ENCODE measurements around the gene AHI1.

- TF ChIP-seq SP1 (IDR thresholded peaks at IDR 0.05; ENCODE audit: low read depth, low read length) (no peak), CTCF (IDR thresholded peaks at IDR 0.05 in 2 of 3, conservative IDR thresholded peaks at IDR 0.05 in 1 of 3; ENCODE audit: control insufficient read depth in 2 of 3, extremely low read depth in 1 of 3, insufficient read depth in 1 of 3, low read depth in 3 of 3, low read length in 3 of 3) (no peak), MAX (IDR thresholded peaks at IDR 0.05; ENCODE audit: low read depth, low read length) (no peak), RB1 (IDR thresholded peaks at IDR 0.05; ENCODE audit: borderline replicate concordance) (no peak), CREB1 (IDR thresholded peaks at IDR 0.05; ENCODE audit: low read depth) (no peak), SIX5 (IDR thresholded peaks at IDR 0.05; ENCODE audit: low read depth, low read length, severe bottlenecking) (no peak), RELA (IDR thresholded peaks at IDR 0.05; ENCODE audit: borderline replicate concordance, partially characterized antibody) (no peak), POLR2AphosphoS5 (IDR thresholded peaks at IDR 0.05; ENCODE audit: low read length) (no peak), SREBF2 (IDR thresholded peaks at IDR 0.05; ENCODE audit: low read length) (no peak), NFYB (IDR thresholded peaks at IDR 0.05; ENCODE audit: insufficient read depth, low read depth, low read length) (no peak), FOS (IDR thresholded peaks at IDR 0.05; ENCODE audit: borderline replicate concordance, extremely low read depth, insufficient read length) (no peak), ESRRA (IDR thresholded peaks at IDR 0.05; ENCODE audit: low read length) (no peak), SREBF1 (IDR thresholded peaks at IDR 0.05; ENCODE audit: low read length) (no peak)
These were observed 143.1 kb downstream of the AHI1 start for GRCh38 chr6:135354407-135354806.

Measured in GM12878 (cell line).